HL-60/S4 treated with retinoic acid at 250 ng/mL for 4 days and 3 days (cell line): Measurements from ENCODE around the gene OPN5.

Experiments
- in situ Hi-C: fragments of 300-500 bp; cut with MboI; formaldehyde crosslinking; loops from 2 replicates; pipeline ENCODE4 v1.7.0; 2022; ENCODE audit warnings: low sequenced_read_pairs

The OPN5 gene

DNA sequence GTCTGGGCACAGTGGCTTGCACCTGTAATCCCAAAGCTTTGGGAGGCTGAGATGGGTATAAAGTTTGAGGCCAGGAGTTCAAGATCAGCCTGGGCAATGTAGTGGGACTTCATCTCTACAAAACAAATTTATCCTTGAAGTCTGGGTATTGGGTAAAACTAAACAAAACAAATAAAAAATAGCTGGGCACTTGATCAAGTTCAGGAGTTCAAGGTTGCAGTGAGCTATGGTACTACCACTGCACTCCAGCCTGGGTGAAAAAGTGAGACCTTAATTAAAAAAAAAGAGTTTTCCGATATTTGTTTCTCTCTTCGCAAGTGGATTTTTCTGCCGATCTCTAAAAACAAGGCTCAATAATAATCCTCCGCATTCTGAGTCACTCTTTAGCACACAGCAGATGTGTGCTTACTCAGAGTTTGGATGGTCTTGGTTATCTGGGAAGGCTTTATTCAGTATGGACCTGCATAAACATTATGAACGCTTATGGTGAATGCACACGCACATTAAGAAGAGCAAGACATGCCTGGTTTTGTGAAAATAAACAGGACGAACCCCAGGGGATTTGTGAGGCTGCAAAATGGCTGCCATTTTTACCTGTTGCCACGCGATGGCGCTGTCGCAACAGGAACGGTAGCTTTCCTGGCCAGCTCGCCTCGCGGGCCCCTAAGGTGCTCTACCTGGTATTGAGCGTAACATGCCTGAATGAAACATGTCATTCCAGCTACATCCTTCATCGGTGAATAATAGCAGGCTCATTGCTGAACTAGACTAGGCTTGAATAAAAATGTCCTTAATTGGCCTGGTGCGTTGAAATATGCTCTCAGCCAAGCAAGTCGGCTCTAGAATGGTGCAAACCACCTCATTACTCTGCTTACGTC is 6.0 kb downstream of the OPN5 start:
- in situ Hi-C loops, result no loop called here

DNA sequence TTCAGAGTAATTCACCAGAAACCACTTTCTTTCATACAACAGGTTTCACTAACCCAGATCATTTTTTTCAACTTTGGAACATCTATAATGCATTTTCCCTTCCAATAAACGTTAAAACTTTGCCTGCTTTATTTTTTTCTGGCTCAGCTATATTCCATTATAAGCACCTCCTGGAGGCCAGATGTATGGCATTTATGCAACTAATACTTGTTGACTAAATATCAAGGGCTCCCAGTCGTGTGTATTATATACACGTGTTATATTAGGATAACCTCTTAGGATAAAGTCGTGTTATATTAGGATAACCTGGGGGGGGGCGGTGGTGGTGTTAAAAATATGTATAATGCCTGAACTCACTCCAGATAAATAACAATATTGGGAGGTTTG is 6.7 kb downstream of the OPN5 start:
- in situ Hi-C loops, result no loop called here

GRCh38 chr6:47789553-47789952 is 7.7 kb downstream of the OPN5 start:
- in situ Hi-C loops, result no loop called here

DNA sequence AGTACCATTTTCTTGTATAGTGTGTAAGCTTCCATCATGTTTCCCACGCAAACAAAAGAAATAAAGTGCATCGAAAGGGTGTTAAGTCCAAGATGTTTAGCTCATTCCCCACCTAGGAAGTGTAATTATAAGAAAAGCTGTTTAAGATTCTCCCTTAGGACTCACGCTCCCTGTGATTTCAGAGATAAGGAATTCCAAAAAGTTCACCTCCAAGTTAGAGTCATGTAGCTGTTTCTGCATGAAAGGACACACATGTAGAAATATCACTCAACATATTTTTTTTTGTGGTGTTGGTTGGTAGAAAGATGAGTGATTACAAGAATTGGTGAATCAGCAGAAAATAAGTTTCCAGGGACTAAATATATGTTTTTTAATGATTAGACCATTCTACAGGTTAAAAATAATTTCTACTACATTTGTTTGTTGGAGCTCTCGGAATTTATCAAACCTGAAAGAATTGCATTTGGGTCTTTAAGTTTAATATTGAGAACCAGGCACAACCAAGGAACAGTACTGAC is 10.4 kb downstream of the OPN5 start:
- in situ Hi-C loops, result no loop called here

DNA sequence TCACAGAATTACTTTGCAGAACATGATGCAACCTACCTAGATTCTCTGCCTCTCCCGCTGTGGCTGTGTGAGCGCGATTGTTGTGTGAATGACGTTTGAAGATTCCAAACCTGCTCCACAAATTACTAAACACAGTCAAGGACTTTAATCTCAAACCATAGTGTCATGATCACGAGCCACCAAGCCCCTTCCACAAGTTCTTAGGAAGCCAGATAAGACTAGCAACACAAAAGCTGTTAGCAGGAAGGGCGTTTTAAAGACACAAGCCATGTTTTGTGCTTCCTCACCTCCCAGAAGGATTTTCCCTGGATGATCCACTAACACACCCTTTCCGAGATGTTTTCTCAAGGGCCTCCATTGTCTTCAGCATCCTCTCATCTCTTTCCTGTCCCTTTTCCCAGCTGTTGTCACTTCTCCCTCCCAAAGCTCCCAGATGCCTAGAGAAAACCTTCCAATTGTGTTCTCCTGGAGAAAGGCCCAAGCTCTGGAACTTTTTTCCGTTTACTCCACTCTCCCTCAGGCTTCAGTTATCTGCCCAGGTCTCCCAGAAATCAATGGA is 12.8 kb downstream of the OPN5 start:
- in situ Hi-C loops, result no loop called here

GRCh38 chr6:47801984-47802383 is 20.2 kb downstream of the OPN5 start:
- in situ Hi-C loops, result no loop called here

GRCh38 chr6:47804821-47805220 is 23.0 kb downstream of the OPN5 start:
- in situ Hi-C loops, result no loop called here

- in situ Hi-C loops, result no loop called here
Measured at GRCh38 chr6:47809873-47810272, 28.0 kb downstream of the OPN5 start.

- in situ Hi-C loops, result no loop called here
Measured at GRCh38 chr6:47810885-47811284, 29.1 kb downstream of the OPN5 start.

DNA sequence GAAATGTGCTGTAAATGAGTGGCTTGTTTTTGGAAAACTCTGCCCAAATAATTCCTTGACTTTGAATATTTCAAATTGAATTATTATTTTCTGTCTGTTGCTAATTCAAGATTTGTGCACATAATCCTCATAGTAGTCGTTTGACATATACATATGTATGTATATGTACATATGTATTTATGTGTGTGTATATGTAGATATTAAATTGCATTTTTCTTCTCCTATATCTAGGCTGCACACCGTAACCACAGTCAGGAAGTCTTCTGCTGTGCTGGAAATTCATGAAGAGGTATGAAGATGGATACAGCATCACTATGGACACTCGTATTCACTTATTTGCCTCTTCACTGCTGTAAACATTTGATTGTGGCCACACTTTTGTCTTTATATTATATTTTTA is 29.6 kb downstream of the OPN5 start:
- in situ Hi-C loops, result no loop called here

- in situ Hi-C loops, result no loop called here
Measured at GRCh38 chr6:47817749-47818148, 35.9 kb downstream of the OPN5 start.

GRCh38 chr6:47819461-47819860 is 37.6 kb downstream of the OPN5 start:
- in situ Hi-C loops, result no loop called here

- in situ Hi-C loops, result no loop called here
Measured at GRCh38 chr6:47822856-47823554, 41.2 kb downstream of the OPN5 start.

GRCh38 chr6:47832386-47833100 is 50.7 kb downstream of the OPN5 start:
- in situ Hi-C loops, result no loop called here

GRCh38 chr6:47834196-47834595 is 52.4 kb downstream of the OPN5 start:
- in situ Hi-C loops, result no loop called here

- in situ Hi-C loops, result no loop called here
Measured at GRCh38 chr6:47836046-47836445, 54.2 kb downstream of the OPN5 start.

- in situ Hi-C loops, result no loop called here
Measured at GRCh38 chr6:47836639-47837038, 54.8 kb downstream of the OPN5 start.

- in situ Hi-C loops, result no loop called here
Measured at GRCh38 chr6:47839645-47840044, 57.8 kb downstream of the OPN5 start.

DNA sequence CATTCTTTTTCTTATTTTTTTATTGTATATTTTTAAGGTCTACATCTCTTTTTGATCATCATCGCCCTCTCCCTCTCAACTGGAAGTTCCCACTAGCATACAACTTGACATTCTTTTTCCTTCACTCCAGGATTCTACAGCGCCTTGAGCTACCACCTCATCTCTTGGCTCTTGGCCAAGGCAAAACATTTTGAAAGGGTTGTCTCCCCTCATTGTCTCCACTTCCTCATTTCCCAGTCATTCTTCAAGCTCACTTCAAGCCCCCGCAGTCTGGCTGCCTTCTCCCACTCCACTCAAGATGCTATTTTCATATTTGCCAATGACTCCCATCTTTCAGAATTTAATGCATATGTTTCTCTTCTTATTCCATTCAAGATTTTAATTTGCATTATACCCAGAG is 63.0 kb downstream of the OPN5 start:
- in situ Hi-C loops, result no loop called here

GRCh38 chr6:47846752-47847151 is 64.9 kb downstream of the OPN5 start:
- in situ Hi-C loops, result no loop called here

- in situ Hi-C loops, result no loop called here
Measured at GRCh38 chr6:47851091-47851490, 69.3 kb downstream of the OPN5 start.
